ENCODE results near the gene AGR2. TPM values are rescaled to one million over a fixed set of nuclear protein-coding genes. Genes with fewer than 3 reads are reported as not detected.

Gene AGR2
- total and polyA plus RNA-seq, 2 of the 4 experiments (the other 2 are of a cell fraction): not detected

DNA sequence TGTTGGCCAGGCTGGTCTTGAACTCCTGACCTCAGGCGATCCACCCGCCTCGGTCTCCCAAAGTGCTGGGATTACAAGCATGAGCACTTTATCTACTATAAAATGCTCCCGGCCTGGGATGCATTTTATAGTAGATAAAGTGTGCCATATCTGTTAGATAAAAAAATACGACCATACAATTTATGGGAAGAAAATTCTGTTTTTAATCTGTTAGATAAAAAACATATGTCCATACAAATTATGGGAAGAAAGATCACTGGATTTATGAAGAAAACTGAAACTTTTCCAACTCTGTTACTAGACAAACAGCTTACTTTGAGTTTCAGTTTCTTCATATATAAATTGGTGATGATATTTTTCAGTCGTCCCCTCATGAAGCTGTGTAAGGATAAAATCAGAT is 46.8 kb downstream of the AGR2 start:
- Histone ChIP-seq H3K14ac (replicated peaks; ENCODE audit: low read depth, low read length) (no peak overlapping the region), H3K4ac (ENCODE audit: low read depth, low read length) (no peak overlapping the region), H3K4me2 (ENCODE audit: low read depth, low read length) (no peak overlapping the region), H3K79me1 (ENCODE audit: low read depth in 1 of 2, low read length in 2 of 2) (no peaks in the 10 kb centered on the region), H2AFZ (replicated peaks; ENCODE audit: low read length, poor library complexity) (no peak overlapping the region), H4K8ac (ENCODE audit: low read depth in 2 of 2, low read length in 2 of 2) (no peak overlapping the region), H3K36me3 (ENCODE audit: control insufficient read depth, insufficient read depth, low read length) (no peaks in the 10 kb centered on the region), H3K4me3 (ENCODE audit: insufficient read depth, low read depth, low read length) (no peak overlapping the region), H3K56ac (ENCODE audit: extremely low read depth, insufficient read depth, low read length) (no peak overlapping the region), H4K5ac (ENCODE audit: low read depth, low read length) (no peak overlapping the region), H3K9me1 (ENCODE audit: insufficient read depth, low read length) (no peaks in the 10 kb centered on the region), H2AK9ac (replicated peaks; ENCODE audit: low read depth, low read length, poor library complexity) (no peak overlapping the region), H3K23ac (ENCODE audit: low read depth, low read length) (no peak overlapping the region), H3K18ac (ENCODE audit: low read depth, low read length) (no peak overlapping the region), H2BK15ac (ENCODE audit: low read depth, low read length) (no peak overlapping the region), H3K27me3 (ENCODE audit: control insufficient read depth, insufficient read depth, low read length) (no peaks in the 10 kb centered on the region), H3K9me3 (ENCODE audit: control insufficient read depth, insufficient read depth, low read length) (no peaks in the 10 kb centered on the region), H4K91ac (ENCODE audit: insufficient read depth, low read depth, low read length) (no peak overlapping the region), H2BK5ac (ENCODE audit: low read depth, low read length, poor library complexity, severe bottlenecking) (no peak overlapping the region), H2BK20ac (ENCODE audit: low read depth, low read length) (no peak overlapping the region), H2BK120ac (ENCODE audit: low read depth, low read length) (no peak overlapping the region), H3K4me1 (ENCODE audit: control insufficient read depth, insufficient read depth, low read length) (no peaks in the 10 kb centered on the region), H2AK5ac (ENCODE audit: low read depth, low read length) (no peak overlapping the region), H4K20me1 (ENCODE audit: insufficient read depth, low read length) (no peaks in the 10 kb centered on the region), H3K27ac (ENCODE audit: insufficient read depth, low read length) (no peak overlapping the region), H3K9ac (ENCODE audit: low read depth, low read length) (no peak overlapping the region)
- DNase-seq: no peak
- ATAC-seq (ENCODE audit: low read depth): no peak
- TF ChIP-seq, protein P1, sequence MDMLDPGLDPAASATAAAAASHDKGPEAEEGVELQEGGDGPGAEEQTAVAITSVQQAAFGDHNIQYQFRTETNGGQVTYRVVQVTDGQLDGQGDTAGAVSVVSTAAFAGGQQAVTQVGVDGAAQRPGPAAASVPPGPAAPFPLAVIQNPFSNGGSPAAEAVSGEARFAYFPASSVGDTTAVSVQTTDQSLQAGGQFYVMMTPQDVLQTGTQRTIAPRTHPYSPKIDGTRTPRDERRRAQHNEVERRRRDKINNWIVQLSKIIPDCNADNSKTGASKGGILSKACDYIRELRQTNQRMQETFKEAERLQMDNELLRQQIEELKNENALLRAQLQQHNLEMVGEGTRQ (IDR thresholded peaks at IDR 0.05; ENCODE audit: low read depth, low read length): no peak
- no peak for TF ChIP-seq RAD21 (IDR thresholded peaks at IDR 0.05; ENCODE audit: low read length)
- no peak for TF ChIP-seq RFX5 (IDR thresholded peaks at IDR 0.05; ENCODE audit: low read depth, low read length)
- TF ChIP-seq CHD1 (IDR thresholded peaks at IDR 0.05; ENCODE audit: low read depth, low read length): no peak
- TF ChIP-seq, protein P2, sequence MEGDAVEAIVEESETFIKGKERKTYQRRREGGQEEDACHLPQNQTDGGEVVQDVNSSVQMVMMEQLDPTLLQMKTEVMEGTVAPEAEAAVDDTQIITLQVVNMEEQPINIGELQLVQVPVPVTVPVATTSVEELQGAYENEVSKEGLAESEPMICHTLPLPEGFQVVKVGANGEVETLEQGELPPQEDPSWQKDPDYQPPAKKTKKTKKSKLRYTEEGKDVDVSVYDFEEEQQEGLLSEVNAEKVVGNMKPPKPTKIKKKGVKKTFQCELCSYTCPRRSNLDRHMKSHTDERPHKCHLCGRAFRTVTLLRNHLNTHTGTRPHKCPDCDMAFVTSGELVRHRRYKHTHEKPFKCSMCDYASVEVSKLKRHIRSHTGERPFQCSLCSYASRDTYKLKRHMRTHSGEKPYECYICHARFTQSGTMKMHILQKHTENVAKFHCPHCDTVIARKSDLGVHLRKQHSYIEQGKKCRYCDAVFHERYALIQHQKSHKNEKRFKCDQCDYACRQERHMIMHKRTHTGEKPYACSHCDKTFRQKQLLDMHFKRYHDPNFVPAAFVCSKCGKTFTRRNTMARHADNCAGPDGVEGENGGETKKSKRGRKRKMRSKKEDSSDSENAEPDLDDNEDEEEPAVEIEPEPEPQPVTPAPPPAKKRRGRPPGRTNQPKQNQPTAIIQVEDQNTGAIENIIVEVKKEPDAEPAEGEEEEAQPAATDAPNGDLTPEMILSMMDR (conservative IDR thresholded peaks at IDR 0.05; ENCODE audit: low read depth, low read length): no peak
- no peak for TF ChIP-seq CEBPB (IDR thresholded peaks at IDR 0.05; ENCODE audit: low read depth, low read length)
- no peak for TF ChIP-seq SMC3 (IDR thresholded peaks at IDR 0.05; ENCODE audit: low read depth, low read length)
- no peak for TF ChIP-seq MXI1 (IDR thresholded peaks at IDR 0.05; ENCODE audit: borderline replicate concordance, low read depth, low read length)
- TF ChIP-seq, protein P3, sequence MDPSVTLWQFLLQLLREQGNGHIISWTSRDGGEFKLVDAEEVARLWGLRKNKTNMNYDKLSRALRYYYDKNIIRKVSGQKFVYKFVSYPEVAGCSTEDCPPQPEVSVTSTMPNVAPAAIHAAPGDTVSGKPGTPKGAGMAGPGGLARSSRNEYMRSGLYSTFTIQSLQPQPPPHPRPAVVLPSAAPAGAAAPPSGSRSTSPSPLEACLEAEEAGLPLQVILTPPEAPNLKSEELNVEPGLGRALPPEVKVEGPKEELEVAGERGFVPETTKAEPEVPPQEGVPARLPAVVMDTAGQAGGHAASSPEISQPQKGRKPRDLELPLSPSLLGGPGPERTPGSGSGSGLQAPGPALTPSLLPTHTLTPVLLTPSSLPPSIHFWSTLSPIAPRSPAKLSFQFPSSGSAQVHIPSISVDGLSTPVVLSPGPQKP (IDR thresholded peaks at IDR 0.05; ENCODE audit: borderline replicate concordance, low read depth, low read length): no peak
- TF ChIP-seq MAFK (IDR thresholded peaks at IDR 0.05; ENCODE audit: low read depth, low read length): no peak
- TF ChIP-seq NFE2L2 (IDR thresholded peaks at IDR 0.05; ENCODE audit: low read depth, low read length): no peak
- TF ChIP-seq BHLHE40 (IDR thresholded peaks at IDR 0.05; ENCODE audit: low read depth, low read length): no peak
- no peak for TF ChIP-seq FOS (IDR thresholded peaks at IDR 0.05; ENCODE audit: low read depth, low read length)
- TF ChIP-seq POLR2A (IDR thresholded peaks at IDR 0.05; ENCODE audit: low read depth, low read length): no peak
- TF ChIP-seq RCOR1 (IDR thresholded peaks at IDR 0.05; ENCODE audit: insufficient replicate concordance, low read length): no peak
- TF ChIP-seq MAZ (IDR thresholded peaks at IDR 0.05; ENCODE audit: borderline replicate concordance, low read depth, low read length): no peak
- POLR2A ChIA-PET (ENCODE audit: unreplicated experiment): no interaction called here
- CTCF ChIA-PET: interaction anchor here (0.6 kb wide), 1 partner anchor 117 kb away, joined by 5 read pairs; no protein-coding TSS in a partner anchor
- in situ Hi-C loops (cut with MboI; ENCODE audit: low sequenced_read_pairs): no loop called here
- intact Hi-C loops (cut with micrococcal nuclease): no loop called here
- no CpG with 5 or more reads among the region's 6 CpGs for WGBS, 2 experiments (ENCODE audit: extremely low coverage in 2 of 2, insufficient read length in 1 of 2)
- no TSS peak for BruUV-seq (replicated peaks)
- dilution Hi-C loops (cut with HindIII; ENCODE audit: low sequenced_read_pairs, unreplicated experiment): no loop called here
